ENCODE measurements around the gene SORBS1. TPM values are rescaled to one million over a fixed set of nuclear protein-coding genes. Genes with fewer than 3 reads are reported as not detected.

The SORBS1 gene
- total and polyA plus RNA-seq, 2 donors (not counting 3 experiments of a cell fraction or from before 2014, with no cell fraction given) = 2.0 to 7.9 TPM

DNA sequence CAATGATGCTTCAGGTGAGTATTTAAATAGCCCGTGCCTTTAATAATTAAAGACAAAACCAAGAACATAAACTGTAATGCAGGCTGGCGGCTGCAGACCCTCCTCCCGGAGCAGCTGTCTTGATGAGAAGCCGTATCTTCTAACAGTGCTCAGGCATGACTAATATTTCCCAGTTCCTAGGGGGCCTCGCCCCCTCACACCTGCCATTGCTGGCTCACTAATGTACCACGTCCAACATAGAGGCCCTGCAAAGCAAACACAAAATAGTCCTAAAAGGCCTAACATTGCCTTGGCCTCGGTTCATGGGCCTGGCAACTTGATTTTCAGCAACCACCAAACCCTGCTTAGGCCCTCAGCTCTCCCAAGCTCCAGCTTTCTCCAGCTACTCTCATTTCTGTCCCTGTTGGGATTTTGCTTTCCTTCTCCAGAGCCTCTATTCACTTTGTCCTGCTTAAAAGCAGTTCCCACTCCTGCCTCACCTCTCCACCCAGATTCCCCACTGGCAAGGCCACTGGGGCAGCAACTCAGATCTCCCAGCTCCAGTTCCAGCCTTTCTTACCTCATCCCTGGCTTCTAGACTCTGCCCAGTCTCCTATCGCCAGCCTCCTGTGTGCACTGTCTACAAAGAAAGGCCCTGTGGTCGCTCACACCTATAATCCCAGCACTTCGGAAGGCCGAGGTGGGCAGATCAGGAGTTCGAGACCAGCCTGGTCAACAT is 16.2 kb downstream of the SORBS1 start:
- intact Hi-C loops (cut with micrococcal nuclease) (no loop called here), dilution Hi-C loops (cut with MboI; ENCODE audit: extremely low pct_ligation_motif_present, low sequenced_read_pairs) (no loop called here)
- Histone ChIP-seq H4K20me1 (replicated peaks; ENCODE audit: control insufficient read depth, extremely low read depth, insufficient read depth, low read length) (no peaks in the 10 kb centered on the region), H3K4me2 (ENCODE audit: insufficient read depth, low read length) (no peak overlapping the region), H3K9me1 (replicated peaks; ENCODE audit: control insufficient read depth, extremely low read depth, insufficient read depth, low read length) (no peaks in the 10 kb centered on the region), H3K36me3 (ENCODE audit: control insufficient read depth in 2 of 2, extremely low read depth in 1 of 2, insufficient read depth in 2 of 2, low read length in 2 of 2) (no peaks in the 10 kb centered on the region), H3K4me1 (ENCODE audit: control insufficient read depth, extremely low read depth, insufficient read depth, low read length) (no peaks in the 10 kb centered on the region), H3K4me3 (replicated peaks in 1 of 3; ENCODE audit: insufficient read depth in 1 of 3, low read depth in 1 of 3, low read length in 3 of 3) (no peak overlapping the region), H3K27me3 (ENCODE audit: control insufficient read depth in 2 of 2, insufficient read depth in 2 of 2, low read length in 2 of 2) (no peaks in the 10 kb centered on the region), H3K9ac (replicated peaks; ENCODE audit: extremely low read depth, insufficient read depth, low read length) (no peak overlapping the region), H3K9me3 (replicated peaks; ENCODE audit: control insufficient read depth, insufficient read depth, low read length) (no peaks in the 10 kb centered on the region), H3K79me2 (ENCODE audit: control insufficient read depth, insufficient read depth, low read length) (no peaks in the 10 kb centered on the region), H3K27ac (ENCODE audit: insufficient read depth, low read depth, low read length) (no peak overlapping the region), H2AFZ (ENCODE audit: low read depth, low read length) (no peak overlapping the region)
- DNase-seq (ENCODE audit: low read depth, low spot score) (no peak), FAIRE-seq (no peak)
- no TSS peak for BruUV-seq (replicated peaks)
- ChIA-PET POLR2A (no interaction called here), CTCF (no interaction called here)
- TF ChIP-seq EZH2 (IDR thresholded peaks at IDR 0.05; ENCODE audit: borderline replicate concordance, low read depth, low read length, severe bottlenecking) (no peak), JUN (IDR thresholded peaks at IDR 0.05; ENCODE audit: borderline replicate concordance, insufficient read depth, insufficient read length, low read depth) (no peak), GATA2 (IDR thresholded peaks at IDR 0.05; ENCODE audit: insufficient read depth, insufficient read length, low read depth, low read length) (no peak), POLR2AphosphoS5 (IDR thresholded peaks at IDR 0.05; ENCODE audit: insufficient read depth, low read depth, low read length) (no peak), MYC (IDR thresholded peaks at IDR 0.05; ENCODE audit: low read depth, low read length) (no peak), FOS (IDR thresholded peaks at IDR 0.05; ENCODE audit: borderline replicate concordance, insufficient read depth, low read length) (no peak), POLR2A (IDR thresholded peaks at IDR 0.05; ENCODE audit: low read depth, low read length) (no peak)
- TF ChIP-seq, protein P1, sequence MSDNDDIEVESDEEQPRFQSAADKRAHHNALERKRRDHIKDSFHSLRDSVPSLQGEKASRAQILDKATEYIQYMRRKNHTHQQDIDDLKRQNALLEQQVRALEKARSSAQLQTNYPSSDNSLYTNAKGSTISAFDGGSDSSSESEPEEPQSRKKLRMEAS (IDR thresholded peaks at IDR 0.05; ENCODE audit: insufficient read depth, insufficient read length) = no peak
- TF ChIP-seq, protein P2, sequence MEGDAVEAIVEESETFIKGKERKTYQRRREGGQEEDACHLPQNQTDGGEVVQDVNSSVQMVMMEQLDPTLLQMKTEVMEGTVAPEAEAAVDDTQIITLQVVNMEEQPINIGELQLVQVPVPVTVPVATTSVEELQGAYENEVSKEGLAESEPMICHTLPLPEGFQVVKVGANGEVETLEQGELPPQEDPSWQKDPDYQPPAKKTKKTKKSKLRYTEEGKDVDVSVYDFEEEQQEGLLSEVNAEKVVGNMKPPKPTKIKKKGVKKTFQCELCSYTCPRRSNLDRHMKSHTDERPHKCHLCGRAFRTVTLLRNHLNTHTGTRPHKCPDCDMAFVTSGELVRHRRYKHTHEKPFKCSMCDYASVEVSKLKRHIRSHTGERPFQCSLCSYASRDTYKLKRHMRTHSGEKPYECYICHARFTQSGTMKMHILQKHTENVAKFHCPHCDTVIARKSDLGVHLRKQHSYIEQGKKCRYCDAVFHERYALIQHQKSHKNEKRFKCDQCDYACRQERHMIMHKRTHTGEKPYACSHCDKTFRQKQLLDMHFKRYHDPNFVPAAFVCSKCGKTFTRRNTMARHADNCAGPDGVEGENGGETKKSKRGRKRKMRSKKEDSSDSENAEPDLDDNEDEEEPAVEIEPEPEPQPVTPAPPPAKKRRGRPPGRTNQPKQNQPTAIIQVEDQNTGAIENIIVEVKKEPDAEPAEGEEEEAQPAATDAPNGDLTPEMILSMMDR (IDR thresholded peaks at IDR 0.05; ENCODE audit: extremely low read depth in 1 of 2, insufficient read depth in 1 of 2, low read depth in 1 of 2, low read length in 2 of 2) = no peak

Measured in endothelial cell of umbilical vein (primary cell).